KOPT-K1 (cell line): ENCODE data around the gene UNC13C.

Source experiments
- H3K27ac ChIP-seq: fragments of 200-600 bp; sonication (generic); 2 replicates; pipeline ENCODE4 v1.5.1; 2016; ENCODE audit warnings: antibody characterized with exemption, mild to moderate bottlenecking, low read depth, low read length; ENCODE audit not compliant: poor library complexity, severe bottlenecking
- H3K36me3 ChIP-seq: fragments of 200-600 bp; sonication (generic); 2 replicates; pipeline ENCODE4 v1.5.1; 2017; ENCODE audit warnings: antibody characterized with exemption, mild to moderate bottlenecking, low read length, moderate library complexity; ENCODE audit not compliant: insufficient read depth
- H3K9me3 ChIP-seq: fragments of 200-600 bp; sonication (generic); 2 replicates; pipeline ENCODE4 v1.5.1; 2017; ENCODE audit warnings: antibody characterized with exemption, low read length, mild to moderate bottlenecking; ENCODE audit not compliant: insufficient read depth, poor library complexity, severe bottlenecking

The UNC13C gene

GRCh38 chr15:54556231-54556630 lies 578.0 kb downstream of the UNC13C start:
- H3K9me3 ChIP-seq = no peaks in the 10 kb centered on the region
- no peaks in the 10 kb centered on the region for H3K36me3 ChIP-seq
- no peak overlapping the region for H3K27ac ChIP-seq

- H3K27ac ChIP-seq = no peak overlapping the region
- H3K9me3 ChIP-seq = no peaks in the 10 kb centered on the region
- H3K36me3 ChIP-seq = no peaks in the 10 kb centered on the region
Measured at GRCh38 chr15:54559405-54560069, 581.3 kb downstream of the UNC13C start.

DNA sequence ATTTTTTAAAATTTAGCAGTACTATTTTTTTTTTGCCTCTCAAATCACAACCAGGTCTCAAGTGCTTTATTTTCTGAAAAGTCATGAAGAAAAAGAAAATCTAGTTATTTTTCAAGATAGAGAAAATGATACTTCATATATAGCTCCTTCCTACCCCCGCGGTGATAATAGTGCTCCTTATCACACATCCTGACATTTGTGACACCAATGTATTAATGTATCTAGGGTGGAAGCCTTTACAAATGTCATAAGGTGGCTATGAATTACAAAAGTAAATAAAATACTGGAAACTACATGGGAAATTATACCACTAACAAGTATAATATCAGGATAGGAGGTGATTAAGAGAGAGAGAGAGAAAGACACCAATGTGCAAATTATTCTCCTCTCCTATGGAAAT lies 582.2 kb downstream of the UNC13C start:
- H3K9me3 ChIP-seq = no peaks in the 10 kb centered on the region

GRCh38 chr15:54564166-54564565 lies 585.9 kb downstream of the UNC13C start:
- H3K9me3 ChIP-seq = no peaks in the 10 kb centered on the region
- no peak overlapping the region for H3K27ac ChIP-seq
- H3K36me3 ChIP-seq = no peaks in the 10 kb centered on the region

More for the DNA sequence above, 582.2 kb downstream of the UNC13C start:
- Histone ChIP-seq H3K27ac (no peak overlapping the region), H3K36me3 (no peaks in the 10 kb centered on the region)

DNA sequence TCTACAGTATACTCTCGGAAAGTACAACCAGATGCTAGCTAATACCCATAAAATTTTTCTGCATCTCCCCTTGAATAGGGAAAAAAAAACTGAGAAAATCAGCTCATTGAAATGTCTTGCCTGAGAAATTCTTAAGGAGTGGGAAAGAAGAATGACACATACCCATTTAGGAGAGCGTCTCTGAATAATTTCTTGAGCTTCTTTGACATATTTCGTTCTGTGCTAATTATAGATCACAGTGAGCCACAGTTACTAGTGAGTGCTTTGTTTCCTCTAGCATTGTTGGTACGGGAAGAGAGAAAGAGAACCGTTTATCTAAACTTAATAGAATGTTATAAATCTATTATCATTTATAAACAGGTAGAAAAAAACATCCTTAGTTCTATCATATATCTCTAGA lies 588.4 kb downstream of the UNC13C start:
- no peaks in the 10 kb centered on the region for H3K36me3 ChIP-seq
- H3K27ac ChIP-seq = no peak overlapping the region
- H3K9me3 ChIP-seq = no peaks in the 10 kb centered on the region

- Histone ChIP-seq H3K36me3 (no peaks in the 10 kb centered on the region), H3K27ac (no peak overlapping the region), H3K9me3 (no peaks in the 10 kb centered on the region)
Measured at GRCh38 chr15:54567408-54568035, 589.3 kb downstream of the UNC13C start.

DNA sequence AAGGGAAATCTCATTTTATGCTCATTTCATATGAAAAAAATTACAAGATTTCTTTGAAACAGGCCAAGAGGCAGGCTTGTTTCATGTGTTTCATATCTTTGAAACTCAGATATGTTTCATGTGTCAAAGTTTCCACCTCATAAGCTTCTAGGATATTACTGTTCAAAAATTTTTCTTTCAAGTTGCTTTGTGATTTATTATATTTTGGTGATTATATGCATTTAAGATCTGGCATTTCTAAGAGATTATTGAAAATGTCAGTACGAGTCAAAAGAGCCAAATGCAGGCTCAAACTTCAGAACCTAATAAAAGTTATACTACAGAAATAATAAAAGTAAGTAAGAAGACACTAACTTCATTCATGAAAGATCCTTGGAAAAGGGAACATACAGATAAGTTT lies 590.1 kb downstream of the UNC13C start:
- Histone ChIP-seq H3K9me3 (no peaks in the 10 kb centered on the region), H3K36me3 (no peaks in the 10 kb centered on the region), H3K27ac (no peak overlapping the region)

GRCh38 chr15:54571576-54571975 lies 593.3 kb downstream of the UNC13C start:
- H3K36me3 ChIP-seq = no peaks in the 10 kb centered on the region
- H3K27ac ChIP-seq = no peak overlapping the region
- H3K9me3 ChIP-seq = no peaks in the 10 kb centered on the region

- H3K36me3 ChIP-seq = no peaks in the 10 kb centered on the region
- H3K9me3 ChIP-seq = no peaks in the 10 kb centered on the region
- no peak overlapping the region for H3K27ac ChIP-seq
Measured at GRCh38 chr15:54575586-54575985, 597.3 kb downstream of the UNC13C start.

DNA sequence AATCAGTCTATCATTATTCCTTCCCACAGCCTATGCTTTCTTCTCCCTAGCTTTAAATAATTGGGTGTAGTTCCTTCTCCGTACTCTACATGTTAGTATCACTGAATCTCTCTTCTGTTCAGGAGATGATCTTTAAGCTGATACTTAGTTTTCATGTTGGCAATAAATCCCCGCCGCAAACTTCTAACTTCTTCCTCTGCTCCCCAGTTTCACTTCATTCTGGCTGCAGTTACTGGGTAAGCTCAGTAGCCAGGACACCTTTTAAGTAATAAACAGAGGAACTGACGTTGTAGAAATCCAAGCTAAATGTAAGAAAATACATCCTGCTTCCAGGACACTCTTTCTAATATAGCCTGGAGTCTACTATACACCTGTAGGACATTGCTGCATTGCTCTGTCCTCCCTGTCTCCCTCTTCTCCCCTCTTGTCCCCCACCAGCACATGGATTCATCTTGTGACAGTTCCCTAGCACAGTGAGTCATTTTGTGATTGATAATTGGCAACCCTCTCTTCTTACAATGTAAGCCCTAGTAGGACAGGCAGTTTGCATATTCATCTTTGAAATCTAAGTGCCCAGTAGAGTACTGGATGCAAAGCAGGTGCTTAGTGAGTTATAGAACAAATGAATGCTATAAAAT lies 598.2 kb downstream of the UNC13C start:
- Histone ChIP-seq H3K9me3 (no peaks in the 10 kb centered on the region), H3K36me3 (no peaks in the 10 kb centered on the region), H3K27ac (no peak overlapping the region)

DNA sequence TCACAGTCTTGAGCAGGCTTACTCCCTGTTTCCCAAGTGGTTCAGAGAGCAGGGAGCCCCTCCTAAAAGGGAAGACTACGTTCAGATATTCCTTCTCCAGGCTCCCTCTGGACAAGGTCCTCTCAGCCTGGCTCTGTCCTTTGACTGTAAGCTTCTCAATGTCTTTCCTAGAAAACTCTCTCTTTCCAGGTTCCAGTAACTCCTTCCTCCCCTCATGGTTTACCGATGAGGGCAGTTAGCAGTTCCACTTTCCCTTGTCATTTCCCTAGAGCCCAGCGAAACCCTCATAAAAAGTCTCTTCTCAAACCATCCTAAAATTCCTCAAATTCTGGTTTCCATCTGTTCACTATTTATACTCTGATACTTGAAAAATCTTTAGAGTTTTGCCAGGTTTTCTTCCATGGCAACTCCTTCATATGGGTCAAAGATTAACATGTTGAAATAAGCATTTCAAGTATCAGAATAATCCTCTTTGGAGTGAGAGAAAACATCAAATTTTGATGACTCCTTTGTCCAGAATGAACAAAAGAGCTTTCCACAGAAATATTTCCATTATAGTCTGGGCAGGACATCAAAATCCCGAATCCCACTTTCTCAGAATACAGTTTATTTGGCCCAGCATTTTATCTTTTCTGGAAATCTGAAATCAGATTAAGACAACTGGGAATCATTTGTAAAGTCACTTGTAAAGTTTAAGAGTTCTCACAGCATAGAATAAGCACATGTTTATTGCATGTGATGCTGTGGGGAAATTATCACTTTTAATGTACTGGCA lies 599.4 kb downstream of the UNC13C start:
- no peaks in the 10 kb centered on the region for H3K9me3 ChIP-seq
- no peak overlapping the region for H3K27ac ChIP-seq
- H3K36me3 ChIP-seq = no peaks in the 10 kb centered on the region

- no peaks in the 10 kb centered on the region for H3K36me3 ChIP-seq
- no peak overlapping the region for H3K27ac ChIP-seq
- H3K9me3 ChIP-seq = no peaks in the 10 kb centered on the region
Measured at GRCh38 chr15:54579855-54580254, 601.6 kb downstream of the UNC13C start.

DNA sequence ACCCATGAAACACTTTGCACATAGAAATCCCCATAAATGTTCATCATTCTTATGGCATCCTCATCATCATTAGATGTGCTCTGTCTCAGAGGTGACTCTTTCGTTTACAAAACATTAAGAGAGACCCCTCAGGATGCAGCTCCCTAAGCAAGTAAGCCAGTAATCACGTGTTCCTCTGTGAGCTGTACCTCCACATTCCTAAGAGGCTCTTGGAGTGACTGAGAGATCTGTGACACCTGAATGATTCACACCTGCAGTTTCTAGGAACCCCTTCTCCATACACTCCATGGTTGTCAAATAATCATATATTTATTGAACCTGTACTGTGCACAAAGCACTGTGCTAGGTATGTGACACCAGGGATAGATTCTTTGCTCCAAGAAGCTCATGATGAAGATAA lies 602.4 kb downstream of the UNC13C start:
- Histone ChIP-seq H3K27ac (no peak overlapping the region), H3K36me3 (no peaks in the 10 kb centered on the region), H3K9me3 (no peaks in the 10 kb centered on the region)

DNA sequence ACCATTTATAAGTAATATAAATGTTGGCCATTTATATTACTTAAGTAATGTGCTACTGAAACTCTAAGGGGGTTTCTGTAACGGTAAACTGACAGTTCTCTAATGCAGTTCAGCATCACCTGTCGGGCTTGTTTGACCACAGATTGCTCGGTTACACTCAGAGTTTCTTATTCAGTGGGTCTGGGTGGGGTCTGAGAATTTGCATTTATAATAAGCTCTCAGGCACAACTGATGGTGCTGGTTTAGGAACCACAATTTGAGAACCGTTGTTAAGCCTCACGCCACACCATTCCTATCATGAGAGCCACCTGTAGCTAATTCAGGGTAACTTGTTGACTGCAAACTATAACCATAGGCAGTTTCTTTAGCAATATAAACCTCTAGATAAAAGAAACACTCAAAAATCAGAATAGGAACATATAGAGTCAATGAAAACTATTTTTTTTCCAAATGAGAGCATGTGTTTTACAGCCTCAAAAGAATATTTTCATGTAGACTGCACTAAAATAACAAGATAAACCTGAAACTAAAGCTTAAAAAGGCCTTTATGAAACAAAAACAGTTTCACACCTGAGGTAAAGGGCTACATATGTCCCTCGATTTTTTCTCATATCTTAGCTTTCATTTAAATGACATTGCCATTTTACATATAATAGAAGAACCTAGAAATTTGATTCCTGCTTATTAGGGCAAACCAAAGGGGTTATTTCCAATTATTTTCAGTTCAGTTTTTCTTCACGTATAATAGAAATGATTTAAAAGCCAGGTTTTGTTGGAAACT lies 604.8 kb downstream of the UNC13C start:
- Histone ChIP-seq H3K27ac (no peak overlapping the region), H3K36me3 (no peaks in the 10 kb centered on the region), H3K9me3 (no peaks in the 10 kb centered on the region)

DNA sequence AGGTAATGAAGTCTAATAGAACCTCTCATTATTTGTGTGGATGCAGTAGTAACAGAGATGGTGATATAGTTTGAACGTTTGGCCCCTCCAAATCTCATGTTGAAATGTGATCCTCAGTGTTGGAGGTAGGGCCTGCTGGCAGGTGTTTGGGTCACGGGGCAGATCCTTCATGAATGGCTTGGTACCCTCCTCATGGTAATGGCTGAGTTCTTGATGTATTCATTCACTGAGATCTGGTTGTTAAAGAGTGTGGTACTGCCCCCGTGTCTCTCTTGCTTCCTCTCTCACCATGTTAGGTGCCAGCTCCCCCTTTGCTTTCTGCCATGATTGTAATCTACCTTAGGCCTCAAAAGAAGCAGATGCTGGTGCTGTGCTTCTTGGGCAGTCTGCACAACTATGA lies 606.8 kb downstream of the UNC13C start:
- Histone ChIP-seq H3K9me3 (no peaks in the 10 kb centered on the region), H3K27ac (no peak overlapping the region), H3K36me3 (no peaks in the 10 kb centered on the region)
